HCT116 (cell line): ENCODE results near the gene TRAK1. TPM values are rescaled to one million over a fixed set of nuclear protein-coding genes. Genes with fewer than 3 reads are reported as not detected.

Source experiments
- ATAC-seq: fragments of 200-7000 bp; cut with Tn5 transposase; 2 replicates; pipeline ENCODE4 v1.9.1; 2020; ENCODE audit warnings: mild to moderate bottlenecking, moderate library complexity
- BruUV-seq: library from RNA; stranded (reverse); fragments of 400-500 nt; replicated peaks from 2 replicates; lab custom pipeline; 2021; lab: Mats Ljungman, UMichigan
- CTCF ChIA-PET: fragments of 300-600 bp; sonication (Branson Sonifier 250); formaldehyde crosslinking; loops from one replicate; lab custom pipeline; 2021; ENCODE audit warnings: antibody characterized with exemption; lab: Charles Lee
- POLR2A ChIA-PET: fragments of 300-600, 350-600 bp; sonication (Branson Sonifier 250); formaldehyde crosslinking; loops from one replicate; lab custom pipeline; 2021; ENCODE audit warnings: antibody characterized with exemption; lab: Charles Lee
- RAD21 ChIA-PET, 2 experiments: fragments of 300-600 bp; sonication (Branson Sonifier 250); formaldehyde crosslinking; loops; one replicate each; lab custom pipeline; 2023; ENCODE audit warnings: low total read pairs in 2 of 2; ENCODE audit not compliant: uncharacterized antibody in 2 of 2, unreplicated experiment in 2 of 2, low non-redundant PET in 1 of 2; lab: Charles Lee
- DNase-seq: peaks from one replicate; pipeline ENCODE4 v3.0.0-alpha.2; 2010; ENCODE audit warnings: low read depth, low spot score
- H2AFZ ChIP-seq: fragments of 200-600 bp; shearing (Covaris generic), sonication (generic); 2 replicates; pipeline ENCODE4 v1.6.1; 2017; ENCODE audit warnings: low read depth, mixed run types, mixed read lengths, antibody characterized with exemption, low read length; ENCODE audit not compliant: poor library complexity, severe bottlenecking
- H3K27ac ChIP-seq: 2 replicates; pipeline ENCODE4 v1.5.1; 2012; ENCODE audit warnings: low read depth, low read length
- H3K27me3 ChIP-seq: fragments of 200-600 bp; sonication (generic); 2 replicates; pipeline ENCODE4 v1.6.1; 2016; ENCODE audit warnings: mixed run types, low read length, mixed read lengths; ENCODE audit not compliant: insufficient read depth
- H3K36me3 ChIP-seq, 2 experiments: fragments of 200-500 bp in 1 of 2; fragments of 200-600 bp in 1 of 2; sonication (Bioruptor generic) in 1 of 2; sonication (generic) in 1 of 2; 2 replicates each; pipeline versions ENCODE4 v1.5.1 to v1.6.1; 2014 to 2016; ENCODE audit warnings: low read length in 2 of 2, inconsistent platforms in 1 of 2, mixed read lengths in 1 of 2, mixed run types in 1 of 2; ENCODE audit not compliant: insufficient read depth in 2 of 2, control insufficient read depth in 1 of 2
- H3K4me1 ChIP-seq, 2 experiments: fragments of 200-600 bp in 1 of 2; sonication (generic) in 1 of 2; 2 replicates each; pipeline versions ENCODE4 v1.5.1 to v1.6.1; 2012 to 2017; ENCODE audit warnings: low read length in 2 of 2, inconsistent platforms in 1 of 2, mild to moderate bottlenecking in 1 of 2, mixed read lengths in 1 of 2, mixed run types in 1 of 2, moderate library complexity in 1 of 2; ENCODE audit not compliant: insufficient read depth in 2 of 2, control insufficient read depth in 1 of 2
- H3K4me2 ChIP-seq: fragments of 200-600 bp; sonication (generic); 2 replicates; pipeline ENCODE4 v1.6.1; 2017; ENCODE audit warnings: mixed run types, low read length, mixed read lengths
- H3K4me3 ChIP-seq, 2 experiments: fragments of 200-600 bp in 1 of 2; sonication (generic) in 1 of 2; replicated peaks in 1 of 2; 2 replicates each; pipeline ENCODE4 v1.5.1; 2011 to 2016; ENCODE audit warnings: low read length in 2 of 2, control low read depth in 1 of 2, low read depth in 1 of 2, mild to moderate bottlenecking in 1 of 2, mixed read lengths in 1 of 2, mixed run types in 1 of 2
- H3K79me2 ChIP-seq: fragments of 200-600 bp; sonication (generic); 2 replicates; pipeline ENCODE4 v1.6.1; 2017; ENCODE audit warnings: mild to moderate bottlenecking, mixed run types, low read length, moderate library complexity, mixed read lengths; ENCODE audit not compliant: insufficient read depth
- H3K9ac ChIP-seq: fragments of 200-600 bp; sonication (generic); 2 replicates; pipeline ENCODE4 v1.6.1; 2016; ENCODE audit warnings: low read length, mixed read lengths
- H3K9me2 ChIP-seq: fragments of 200-600 bp; sonication (generic), shearing (Covaris generic); 2 replicates; pipeline ENCODE4 v1.6.1; 2017; ENCODE audit warnings: mixed run types, mild to moderate bottlenecking, moderate library complexity; ENCODE audit not compliant: insufficient read depth
- H3K9me3 ChIP-seq, 2 experiments: fragments of 200-500 bp in 1 of 2; fragments of 200-600 bp in 1 of 2; sonication (Bioruptor generic) in 1 of 2; sonication (generic) in 1 of 2; 2 replicates each; pipeline ENCODE4 v1.6.1; 2014 to 2017; ENCODE audit warnings: low read length in 2 of 2, mixed read lengths in 2 of 2, inconsistent platforms in 1 of 2, low read depth in 1 of 2, mild to moderate bottlenecking in 1 of 2, mixed run types in 1 of 2, moderate library complexity in 1 of 2; ENCODE audit not compliant: control insufficient read depth in 1 of 2, insufficient read depth in 1 of 2
- H4K20me1 ChIP-seq: fragments of 200-600 bp; sonication (generic), shearing (Covaris generic); 2 replicates; pipeline ENCODE4 v1.6.1; 2017; ENCODE audit warnings: mixed run types, mild to moderate bottlenecking, moderate library complexity; ENCODE audit not compliant: insufficient read depth
- EZH2 ChIP-seq: fragments of 200-600 bp; sonication (generic); IDR thresholded peaks from 2 replicates; pipeline ENCODE4 v1.6.1; 2017; ENCODE audit warnings: antibody characterized with exemption, mixed run types
- EZH2phosphoT487 ChIP-seq: fragments of 200-600 bp; IDR thresholded peaks from 2 replicates; pipeline ENCODE4 v1.6.1; 2018; ENCODE audit warnings: antibody characterized with exemption, borderline replicate concordance
- FOSL1 ChIP-seq: IDR thresholded peaks from 2 replicates; pipeline ENCODE4 v1.6.1; 2012; ENCODE audit warnings: low read depth
- REST ChIP-seq: IDR thresholded peaks from 2 replicates; pipeline ENCODE4 v1.6.1; 2012; ENCODE audit warnings: low read depth
- intact Hi-C: fragments of 100-400 bp; cut with micrococcal nuclease; formaldehyde crosslinking; loops from 2 replicates; pipeline ENCODE4 v1.10.0; 2022
- total RNA-seq: library from RNA; stranded (reverse); gene quantifications from one replicate; pipeline ENCODE4 v1.2.1, GENCODE V29; 2021; ENCODE audit not compliant: unreplicated experiment
- TF ChIP-seq, protein P1 (sequence below): IDR thresholded peaks from 2 replicates; pipeline ENCODE4 v1.6.1; 2012

TRAK1 gene
- total RNA-seq, 1 experiment from 2014 or later = 25.9 TPM

GRCh38 chr3:42148982-42149432 is 57.9 kb downstream of the TRAK1 start:
- no peaks in the 10 kb centered on the region for H4K20me1 ChIP-seq
- TF ChIP-seq EZH2 = no peak
- peak; percentile 61 for TF ChIP-seq REST
- no peak overlapping the region for H3K4me3 ChIP-seq
- peaks cover 15 to 27% of the 10 kb centered on the region in 2 experiments for H3K4me1 ChIP-seq
- intact Hi-C loops = no loop called here
- no peak overlapping the region for H3K9ac ChIP-seq
- ChIA-PET RAD21 (interaction anchor here (0.6 kb wide), 2 partner anchors 85 to 187 kb away, joined by 3 to 4 read pairs; partner anchors contain the start of gene ULK4 (in 1 of the 2)), CTCF (no interaction called here), POLR2A (no interaction called here)
- H2AFZ ChIP-seq = no peak overlapping the region
- H3K9me2 ChIP-seq = no peaks in the 10 kb centered on the region; the same call in 1 of the 2 replicates
- H3K79me2 ChIP-seq = no peaks in the 10 kb centered on the region; the same call in 1 of the 2 replicates
- peak overlapping the region; percentile 73 for H3K4me2 ChIP-seq
- peak; percentile 78 for ATAC-seq
- no TSS peak for BruUV-seq
- H3K36me3 ChIP-seq = no peaks in the 10 kb centered on the region
- DNase-seq = no peak
- H3K9me3 ChIP-seq = no peaks in the 10 kb centered on the region
- no peaks in the 10 kb centered on the region for H3K27me3 ChIP-seq
- no peak overlapping the region for H3K27ac ChIP-seq

DNA sequence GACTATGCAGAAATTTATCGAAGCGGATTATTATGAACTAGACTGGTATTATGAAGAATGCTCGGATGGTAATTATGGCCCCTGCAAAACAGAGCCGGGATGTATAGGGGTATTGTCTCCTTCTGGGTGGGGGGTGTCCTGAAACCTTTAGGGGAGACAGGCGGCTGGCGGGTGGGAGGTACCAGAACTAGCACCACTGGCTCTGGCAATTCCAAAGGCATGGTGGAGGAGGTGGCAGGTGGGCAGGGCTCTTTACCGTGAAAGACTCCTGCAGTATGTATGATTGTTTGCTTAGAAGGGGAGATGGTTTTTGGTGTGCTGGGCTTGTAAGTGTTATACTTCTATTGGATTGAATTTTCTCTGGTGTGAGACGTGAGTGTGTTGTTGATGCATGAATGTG is 58.4 kb downstream of the TRAK1 start:
- BruUV-seq = no TSS peak
- Histone ChIP-seq H3K4me3 (peak overlapping the region in 1 of 2 experiments; percentile 44; a peak in 2 of 4 replicates), H3K9me3 (no peaks in the 10 kb centered on the region), H2AFZ (no peak overlapping the region), H3K9ac (no peak overlapping the region), H3K4me1 (peaks cover 15 to 27% of the 10 kb centered on the region in 2 experiments), H3K79me2 (no peaks in the 10 kb centered on the region; the same call in 1 of the 2 replicates), H3K36me3 (no peaks in the 10 kb centered on the region), H3K27me3 (no peaks in the 10 kb centered on the region), H3K9me2 (no peaks in the 10 kb centered on the region; the same call in 1 of the 2 replicates), H3K27ac (no peak overlapping the region), H3K4me2 (peak overlapping the region; percentile 73), H4K20me1 (no peaks in the 10 kb centered on the region)
- ATAC-seq (peak; percentile 26; the same call in 1 of the 2 replicates), DNase-seq (no peak)
- ChIA-PET RAD21 (interaction anchor here (0.6 to 0.7 kb wide), 2 partner anchors 84 to 663 kb away, joined by 3 read pairs; no protein-coding TSS in a partner anchor), POLR2A (no interaction called here), CTCF (no interaction called here)
- no peak for TF ChIP-seq EZH2phosphoT487
- no peak for TF ChIP-seq REST
- TF ChIP-seq FOSL1 = no peak
- no peak for TF ChIP-seq EZH2
- TF ChIP-seq, protein P1, sequence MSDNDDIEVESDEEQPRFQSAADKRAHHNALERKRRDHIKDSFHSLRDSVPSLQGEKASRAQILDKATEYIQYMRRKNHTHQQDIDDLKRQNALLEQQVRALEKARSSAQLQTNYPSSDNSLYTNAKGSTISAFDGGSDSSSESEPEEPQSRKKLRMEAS = no peak
- intact Hi-C loops = no loop called here
